Endometrium (tissue), 2 donors: Measurements from ENCODE around the gene MLN.

Experiments used
- FAIRE-seq: peaks from 2 replicates; lab custom pipeline; 2012; peaks lifted over from hg19 to GRCh38; lab: Jason Lieb, UNC
- donor health status: control.
- donor health status: control.

The MLN gene

GRCh38 chr6:33752646-33753015 is 51.2 kb downstream of the MLN start:
- FAIRE-seq = no peak

GRCh38 chr6:33751771-33752645 is 51.8 kb downstream of the MLN start:
- no peak for FAIRE-seq

DNA sequence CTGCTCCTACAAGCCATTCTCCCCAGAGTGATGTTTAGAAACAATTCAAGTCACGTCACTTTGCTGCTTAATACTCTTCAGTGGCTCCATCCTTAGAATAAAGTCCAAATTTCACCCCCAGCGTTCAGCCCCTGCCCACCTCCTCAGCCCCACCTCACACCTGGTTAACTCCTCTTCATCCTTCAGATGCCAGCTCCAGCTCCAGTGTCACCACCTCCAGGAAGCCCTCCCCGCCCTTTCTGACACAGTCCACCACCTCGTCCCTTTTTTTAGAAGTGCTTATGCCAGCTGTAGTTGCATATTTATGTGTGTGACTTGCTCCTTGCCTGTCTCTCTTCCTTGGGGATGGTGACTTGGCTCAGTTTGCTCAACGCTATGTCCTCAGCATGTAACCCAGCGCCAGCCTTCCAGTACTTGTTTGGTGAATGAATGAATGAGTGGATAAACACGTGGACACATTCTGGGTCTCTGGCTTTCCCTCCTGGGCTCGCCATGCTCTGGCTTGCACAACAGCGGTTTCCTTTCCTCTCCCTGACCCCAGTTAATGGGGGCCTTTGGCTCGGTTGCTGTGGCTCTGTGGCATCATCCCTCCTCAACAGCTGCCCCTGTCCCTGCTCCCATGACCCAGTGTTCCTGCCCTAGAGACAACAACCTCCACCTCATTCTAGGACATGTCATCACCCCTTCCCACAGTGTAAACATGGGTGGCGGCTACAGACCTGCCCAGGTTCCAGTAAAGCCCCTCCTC is 53.4 kb downstream of the MLN start:
- no peak for FAIRE-seq

GRCh38 chr6:33749401-33749800 is 54.4 kb downstream of the MLN start:
- no peak for FAIRE-seq

GRCh38 chr6:33748841-33749240 is 55.0 kb downstream of the MLN start:
- FAIRE-seq = no peak

GRCh38 chr6:33747823-33748222 is 56.0 kb downstream of the MLN start:
- no peak for FAIRE-seq

GRCh38 chr6:33746651-33747100 is 57.1 kb downstream of the MLN start, which contains the start of gene IP6K3:
IP6K3 (minus strand) TSS chr6:33746905; CDS start chr6:33735476, 11,429 bp downstream.
- no peak for FAIRE-seq

DNA sequence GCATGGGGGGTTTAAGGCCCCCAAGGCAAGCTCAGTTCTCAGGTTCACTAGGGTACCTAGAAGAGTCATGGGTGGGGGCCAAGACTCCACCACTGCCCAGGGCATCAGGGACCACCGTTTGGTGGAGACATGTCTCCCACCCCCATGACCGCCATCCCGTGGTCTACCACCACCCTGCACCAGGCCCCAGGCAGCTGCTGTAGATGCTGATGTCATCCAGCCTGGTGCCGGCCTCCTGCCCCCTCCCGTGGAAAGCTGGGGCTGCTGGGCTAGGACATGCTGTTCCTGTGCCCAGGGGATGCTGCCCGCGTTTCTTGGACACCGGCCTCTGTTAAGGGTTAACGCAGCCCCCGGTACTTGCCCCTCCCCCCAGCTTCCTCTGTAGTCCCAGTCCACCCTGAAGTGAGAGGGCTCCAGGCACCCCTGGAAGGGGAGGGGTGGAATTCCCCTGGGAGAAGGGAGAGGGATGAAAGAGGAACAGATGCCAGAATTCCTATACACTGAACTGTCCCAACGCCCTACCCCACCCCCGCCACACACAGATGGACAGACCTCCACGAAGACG is 57.7 kb downstream of the MLN start:
- no peak for FAIRE-seq

- FAIRE-seq = no peak
These were observed 58.3 kb downstream of the MLN start for GRCh38 chr6:33745548-33745947.

DNA sequence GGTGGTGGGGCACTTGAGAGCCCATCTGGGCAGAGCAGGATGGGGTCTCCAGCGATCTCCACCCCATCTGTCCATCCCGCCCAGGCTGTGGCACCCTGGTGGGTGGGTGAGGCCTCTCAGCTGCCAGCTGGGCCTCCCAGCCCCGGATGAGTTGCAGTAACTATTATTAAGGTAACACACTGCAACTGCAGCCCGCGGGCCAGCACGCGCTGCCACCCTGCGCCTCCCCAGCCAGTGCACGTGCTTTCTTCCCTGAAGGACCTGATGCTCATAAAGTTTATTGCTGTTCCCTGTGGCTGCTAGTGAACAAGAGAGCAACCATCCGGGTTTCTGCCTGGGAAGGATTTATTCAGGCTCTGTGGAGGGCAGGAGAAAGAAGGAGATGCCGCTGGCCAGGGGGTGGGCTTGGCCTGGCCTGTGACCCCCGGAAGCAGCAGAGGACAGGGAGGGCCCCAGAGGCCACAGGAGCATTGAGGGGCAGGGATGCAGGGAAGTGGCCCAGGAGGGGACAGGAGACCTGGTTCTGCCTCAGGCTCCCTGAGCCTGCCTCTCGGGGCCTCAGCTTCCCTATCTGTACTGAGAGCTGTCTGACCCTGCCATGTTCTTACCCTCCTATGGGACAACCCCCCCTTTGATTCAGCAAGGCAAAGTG is 58.8 kb downstream of the MLN start:
- FAIRE-seq = no peak
